CD4-positive, alpha-beta T cell treated with Interleukin-6 for 4 hours (primary cell): ENCODE measurements around the gene DHDH.
"Not testable (repeated sequence)": the region's sequence is repeated elsewhere in the genome, so short reads cannot be mapped to it uniquely, and the experiment has no call there.

Experiments used
- DNase-seq: peaks from one replicate; pipeline ENCODE4 v3.0.0-alpha.2; 2020; ENCODE audit warnings: mixed read lengths

The DHDH gene

DNA sequence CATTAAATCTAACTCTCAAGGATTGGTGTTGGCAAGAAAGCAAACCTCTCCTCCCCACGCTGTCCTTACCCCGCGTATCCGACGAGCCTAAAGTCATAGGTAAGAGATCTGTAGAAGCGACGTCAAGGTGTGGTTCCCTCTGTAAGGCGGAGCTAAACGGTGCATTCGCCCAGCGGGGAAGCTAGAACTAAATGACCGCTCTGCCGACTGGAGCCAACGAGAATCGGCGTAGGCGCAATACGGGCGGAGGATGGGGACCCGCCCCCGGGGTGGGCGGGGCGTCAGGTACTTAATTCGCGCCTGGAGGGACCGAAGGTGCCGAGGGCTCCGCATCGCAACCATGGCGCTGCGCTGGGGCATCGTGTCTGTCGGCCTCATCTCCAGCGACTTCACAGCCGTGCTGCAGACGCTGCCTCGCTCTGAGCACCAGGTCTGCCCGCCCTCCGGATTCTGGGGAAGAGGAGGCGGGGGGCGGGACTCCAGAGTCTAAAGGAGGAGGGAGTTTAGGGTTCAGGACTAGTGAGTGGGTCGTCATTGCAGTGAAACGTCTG is at the start of gene DHDH:
Gene DHDH (plus strand): TSS at position 318 of the 551 bp plus-strand sequence. CDS start 23 bp downstream, at position 341.
- peak; percentile 96 for DNase-seq

DNA sequence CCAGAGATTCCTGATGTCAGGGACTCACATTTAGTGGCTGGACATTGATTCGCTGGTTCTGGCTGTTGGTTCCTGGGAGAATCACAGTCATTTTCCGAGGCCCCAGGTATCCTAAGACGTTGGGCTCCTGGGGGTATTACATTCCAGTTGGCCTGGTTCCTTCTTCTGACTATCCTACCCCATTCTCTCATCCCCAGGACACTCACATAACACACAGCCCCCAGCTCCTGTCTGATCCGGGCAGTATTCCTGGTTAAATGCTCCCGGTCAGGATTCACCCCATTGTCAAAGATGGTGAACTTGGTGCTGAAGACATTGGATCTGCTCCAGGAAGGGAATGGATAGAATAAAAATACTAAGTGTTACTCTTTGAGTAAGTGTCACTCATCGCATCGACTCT is 49.8 kb upstream of the DHDH start:
- DNase-seq, result no peak

DNA sequence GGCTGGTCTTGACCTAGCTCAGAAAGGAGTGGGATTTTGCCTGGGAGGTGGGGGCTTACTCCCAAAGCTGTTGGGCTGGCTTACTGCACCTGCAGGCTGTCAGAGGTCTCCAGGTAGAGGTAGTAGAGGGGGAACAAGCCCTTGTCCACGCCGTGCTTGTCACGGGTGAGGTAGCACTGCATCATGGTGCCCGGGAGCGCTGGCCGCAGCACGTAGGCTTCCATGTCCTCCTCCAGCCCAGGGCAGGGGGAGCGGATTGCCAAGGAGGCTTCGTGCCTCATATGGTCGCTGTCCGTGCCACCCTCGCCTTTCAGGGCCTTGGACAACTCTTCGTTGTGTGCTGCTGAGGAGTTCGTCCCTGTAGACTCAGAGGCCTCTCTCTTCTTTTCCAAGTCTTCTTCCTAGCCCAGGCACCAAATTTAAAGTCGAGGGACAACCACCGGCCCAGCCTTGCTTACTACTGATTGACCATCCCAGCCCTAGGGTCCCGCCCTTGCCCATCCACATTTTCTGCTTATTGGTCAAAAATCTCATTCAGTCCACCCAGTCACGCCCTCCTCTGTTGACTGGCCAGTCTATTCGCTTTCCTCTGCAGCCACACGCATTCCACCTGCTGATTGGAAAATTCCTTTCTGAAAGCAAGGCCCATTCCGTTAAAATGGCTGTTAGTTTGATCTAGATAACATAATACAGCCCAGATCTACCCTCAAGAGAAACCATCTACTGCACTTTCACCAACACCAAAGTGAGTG is 45.5 kb upstream of the DHDH start:
- no peak for DNase-seq

GRCh38 chr19:48889496-48889895 is 44.0 kb upstream of the DHDH start:
- not testable (repeated sequence) for DNase-seq

DNA sequence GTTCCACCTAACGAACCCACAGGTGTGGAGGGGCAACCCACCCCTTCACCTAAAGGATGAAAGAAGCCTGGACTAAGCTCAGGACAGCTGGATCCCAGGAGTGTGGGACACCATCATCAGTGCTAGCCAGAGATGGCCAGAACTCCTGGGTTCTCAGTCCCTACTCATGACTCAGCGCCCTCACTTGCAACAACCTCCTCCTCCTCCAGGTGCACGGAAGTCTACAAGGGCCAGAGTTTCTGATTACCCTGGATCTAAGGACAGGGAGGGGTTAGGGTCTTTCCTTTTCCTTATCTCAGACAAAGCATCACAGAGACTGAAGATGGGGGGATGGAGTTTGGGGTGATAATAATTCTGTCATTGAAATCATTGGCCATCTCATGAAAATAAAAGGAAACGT is 42.9 kb upstream of the DHDH start:
- DNase-seq, result no peak

GRCh38 chr19:48895226-48895625 is 38.3 kb upstream of the DHDH start:
- DNase-seq, result no peak

DNA sequence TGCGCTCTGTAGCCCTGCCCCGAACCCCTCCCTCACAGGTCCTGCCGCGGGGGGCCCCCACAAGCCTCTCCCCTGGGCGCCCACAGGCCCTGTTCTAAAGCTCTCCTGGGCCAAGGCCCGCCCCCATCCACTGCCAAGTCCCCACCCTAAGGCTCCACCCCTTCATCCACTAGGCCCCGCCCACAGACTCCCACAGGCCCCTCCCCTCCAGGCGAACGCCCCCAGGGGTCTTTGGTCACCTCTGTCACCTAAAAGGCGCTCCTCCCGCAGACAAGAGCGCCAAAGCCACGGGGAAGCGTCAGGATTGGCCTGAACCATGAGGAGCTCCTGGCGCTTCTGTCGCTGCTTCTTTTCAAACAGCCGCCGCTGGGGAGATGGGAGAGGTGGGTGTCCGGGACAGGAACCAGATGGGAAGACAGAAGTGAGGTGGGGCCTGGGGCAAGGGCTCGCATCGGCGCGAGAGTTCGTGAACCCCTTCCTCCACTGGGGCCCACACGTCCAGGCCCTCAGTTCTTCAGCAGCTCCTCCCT is 37.2 kb upstream of the DHDH start:
- peak; percentile 75 for DNase-seq

- no peak for DNase-seq
These were observed 36.3 kb upstream of the DHDH start for GRCh38 chr19:48897181-48897580.

DNA sequence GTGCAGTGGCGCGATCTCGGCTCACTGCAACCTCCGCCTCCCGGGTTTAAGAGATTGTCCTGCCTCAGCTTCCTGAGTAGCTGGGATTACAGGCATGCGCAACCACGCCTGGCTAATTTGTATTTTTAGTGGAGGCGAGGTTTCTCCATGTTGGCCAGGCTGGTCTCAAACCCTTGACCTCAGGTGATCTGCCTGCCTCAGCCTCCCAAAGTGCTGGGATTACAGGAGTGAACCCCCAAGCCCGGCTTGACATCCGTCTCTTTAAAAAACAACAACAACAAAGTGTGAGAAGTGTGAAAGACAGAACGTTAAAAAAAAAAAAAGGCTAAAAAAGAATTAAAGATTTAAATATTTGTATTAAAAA is 34.1 kb upstream of the DHDH start:
- not testable (repeated sequence) for DNase-seq

- peak; percentile 100 for DNase-seq
These were observed 33.6 kb upstream of the DHDH start, which contains the start of gene NUCB1 for GRCh38 chr19:48899781-48900476. NUCB1 (plus strand) TSS chr19:48900312; CDS start chr19:48900797, 485 bp downstream.

DNA sequence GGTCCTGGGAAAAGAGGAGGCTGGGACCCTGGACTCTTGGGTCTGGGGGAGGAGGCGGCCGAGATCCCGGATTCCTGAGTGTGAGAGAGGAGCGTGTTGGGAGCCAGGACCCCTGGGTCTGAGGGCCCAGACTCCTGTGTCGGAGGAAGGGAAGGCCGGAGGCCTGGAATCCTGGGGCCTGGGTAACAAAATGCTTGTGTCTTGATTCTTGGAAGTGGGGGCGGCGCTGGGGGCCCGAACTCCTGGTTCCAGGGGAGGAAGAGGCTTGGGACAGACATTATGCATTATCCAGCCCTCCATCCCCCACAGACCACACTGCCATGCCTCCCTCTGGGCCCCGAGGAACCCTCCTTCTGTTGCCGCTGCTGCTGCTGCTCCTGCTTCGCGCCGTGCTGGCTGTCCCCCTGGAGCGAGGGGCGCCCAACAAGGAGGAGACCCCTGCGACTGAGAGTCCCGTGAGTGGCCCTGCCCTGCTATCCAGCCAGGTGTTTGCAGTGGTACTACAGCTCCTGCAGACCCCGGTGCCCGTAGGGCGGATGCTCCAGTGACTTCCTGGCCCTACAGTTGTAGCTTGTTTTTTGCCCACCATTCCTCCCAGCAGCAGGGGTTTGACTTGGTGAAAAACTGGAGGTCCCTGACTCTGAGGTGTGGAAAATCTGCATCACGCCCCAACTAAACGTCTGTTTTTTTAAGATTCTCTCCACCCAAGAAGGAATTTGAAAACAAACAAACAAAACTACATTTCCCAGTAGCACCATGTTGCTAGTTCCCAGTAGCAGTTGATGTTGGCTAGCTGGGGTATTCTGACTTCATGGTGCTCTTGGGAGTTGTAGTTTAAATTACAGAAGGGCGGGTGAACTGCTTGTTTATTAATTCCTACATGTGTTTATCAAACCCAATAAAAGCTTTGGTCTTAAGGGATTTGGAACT is 32.8 kb upstream of the DHDH start:
- peak; percentile 28 for DNase-seq

GRCh38 chr19:48902291-48902690 is 31.2 kb upstream of the DHDH start:
- not testable (repeated sequence) for DNase-seq

GRCh38 chr19:48903788-48904187 is 29.7 kb upstream of the DHDH start:
- not testable (repeated sequence) for DNase-seq

- DNase-seq, result no peak
These were observed 27.8 kb upstream of the DHDH start for GRCh38 chr19:48905664-48906063.

GRCh38 chr19:48906324-48906723 is 27.2 kb upstream of the DHDH start:
- DNase-seq, result no peak

DNA sequence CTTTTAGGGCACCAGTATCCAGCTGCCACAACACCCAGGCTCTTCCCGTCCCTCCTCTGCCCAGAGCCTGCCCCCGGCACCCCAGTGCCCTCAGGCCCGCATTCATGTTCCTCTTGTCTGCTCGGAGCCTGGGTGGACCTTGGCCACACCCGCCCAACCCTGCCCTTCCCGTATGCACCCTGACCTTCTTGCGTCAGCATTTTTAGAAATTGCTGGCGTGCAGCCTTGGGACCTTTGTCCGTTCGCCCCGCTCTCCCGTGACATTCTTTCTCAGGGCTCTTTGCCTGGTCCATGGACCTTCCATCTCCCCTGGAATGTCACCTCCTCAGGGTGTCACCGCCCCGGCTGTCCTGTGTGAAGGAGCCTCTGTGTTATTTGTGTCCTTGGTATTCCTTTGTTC is 25.8 kb upstream of the DHDH start:
- DNase-seq, result no peak

DNA sequence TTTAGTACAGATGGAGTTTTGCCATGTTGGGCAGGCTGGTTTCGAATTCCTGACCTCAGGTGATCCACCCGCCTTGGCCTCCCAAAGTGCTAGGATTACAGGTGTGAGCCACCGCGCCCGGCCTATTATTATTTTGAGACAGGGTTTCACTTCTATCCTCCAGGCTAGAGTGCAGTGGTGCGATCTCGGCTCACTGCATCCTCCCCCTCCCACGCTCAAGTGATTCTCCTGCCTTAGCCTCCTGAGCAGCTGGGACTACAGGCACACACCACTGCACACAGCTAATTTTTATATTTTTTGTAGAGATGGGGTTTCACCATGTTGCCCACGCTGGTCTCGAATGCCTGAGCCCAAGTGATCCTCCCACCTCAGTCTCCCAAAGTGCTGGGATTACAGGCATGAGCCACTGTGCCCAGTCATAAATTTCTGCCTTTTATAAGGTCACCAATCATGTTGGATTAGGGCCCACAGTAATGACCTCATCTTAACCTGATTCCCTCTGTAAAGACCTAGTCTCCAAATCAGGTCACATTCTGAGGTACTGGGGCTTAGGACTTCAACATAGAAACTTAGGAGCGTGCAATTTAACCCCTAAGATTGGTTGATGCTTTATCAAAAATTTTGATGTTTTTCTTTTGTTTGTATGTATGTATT is 23.9 kb upstream of the DHDH start:
- DNase-seq, result not testable (repeated sequence)

- no peak for DNase-seq
These were observed 22.7 kb upstream of the DHDH start for GRCh38 chr19:48910803-48911202.

- DNase-seq, result no peak
These were observed 20.2 kb upstream of the DHDH start for GRCh38 chr19:48913114-48913889.

DNA sequence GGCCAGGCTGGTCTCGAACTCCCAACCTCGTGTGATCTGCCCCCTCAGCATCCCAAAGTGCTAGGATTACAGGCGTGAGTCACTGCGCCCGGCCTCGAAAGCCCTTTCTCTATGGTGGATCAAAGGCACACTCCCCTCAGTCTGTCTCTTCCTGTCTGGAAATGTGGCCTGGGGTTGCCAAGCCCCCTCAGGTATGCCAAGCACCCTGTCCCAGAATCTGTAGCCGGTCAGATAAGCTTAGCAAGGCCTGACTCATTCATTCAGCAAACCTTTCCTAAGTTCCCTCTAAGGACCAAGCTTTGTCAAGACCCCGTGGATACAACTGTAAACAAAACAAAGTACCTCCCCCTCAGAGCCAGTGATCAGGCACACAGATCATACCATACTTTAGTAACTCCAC is 19.3 kb upstream of the DHDH start:
- DNase-seq, result no peak

DNA sequence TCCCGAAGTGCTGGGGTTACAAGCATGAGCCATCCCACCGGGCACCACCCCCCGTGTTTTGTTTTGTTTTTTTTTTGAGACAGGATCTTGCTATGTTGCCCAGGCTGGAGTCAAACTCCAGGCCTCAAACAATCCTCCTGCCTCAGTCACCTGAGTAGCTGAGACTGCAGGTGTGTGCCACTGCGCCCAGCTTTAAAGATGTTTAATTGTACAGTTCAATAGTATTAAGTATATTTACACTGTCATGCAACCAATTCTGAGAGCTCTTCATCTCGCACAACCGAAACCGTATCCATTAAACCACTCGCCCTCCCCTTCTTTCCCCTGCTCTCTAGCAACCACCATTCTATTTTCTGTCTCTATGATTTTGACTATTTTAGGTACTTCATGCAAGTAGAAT is 17.7 kb upstream of the DHDH start:
- DNase-seq, result no peak
